HepG2 (cell line): ENCODE data around the gene CCL27. TPM values are rescaled to one million over a fixed set of nuclear protein-coding genes. Genes with fewer than 3 reads are reported as not detected.

Experiments
- ATAC-seq: fragments of 200-7000 bp; cut with Tn5 transposase; 3 replicates; pipeline ENCODE4 v1.9.1; 2020; ENCODE audit warnings: mild to moderate bottlenecking, moderate library complexity
- BruUV-seq: library from RNA; stranded (reverse); fragments of 400-500 nt; replicated peaks from 2 replicates; lab custom pipeline; 2021; lab: Mats Ljungman, UMichigan
- CTCF ChIA-PET: fragments of 300-600 bp; formaldehyde crosslinking; extraction: SDS; loops from one replicate; lab custom pipeline; 2021; ENCODE audit warnings: low total read pairs, inconsistent platforms, low intra/inter-chr PET ratio; lab: Yijun Ruan, JAX
- POLR2A ChIA-PET: fragments of 350-600 bp; sonication (Branson Sonifier 250); formaldehyde crosslinking; loops from one replicate; lab custom pipeline; 2020; ENCODE audit warnings: antibody characterized with exemption, inconsistent platforms; lab: Yijun Ruan, JAX
- DNase-seq: peaks from one replicate; pipeline ENCODE4 v3.0.0-alpha.2; 2015; ENCODE audit warnings: low spot score
- FAIRE-seq: peaks from 3 replicates; lab custom pipeline; 2011; peaks lifted over from hg19 to GRCh38; lab: Jason Lieb, UNC
- H2AFZ ChIP-seq: one replicate; pipeline ENCODE4 v1.6.1; 2011; ENCODE audit warnings: low read length, inconsistent platforms
- H3K27ac ChIP-seq: fragments of 300-600 bp; 3 replicates; pipeline ENCODE4 v1.8.0; 2011; ENCODE audit warnings: mixed run types, mild to moderate bottlenecking, mixed read lengths, low read length, inconsistent platforms; ENCODE audit not compliant: insufficient read depth; ENCODE audit errors: extremely low read length
- H3K27me3 ChIP-seq, 2 experiments: fragments of 200-600 bp in 1 of 2; 2 replicates in 1 of 2; 3 replicates in 1 of 2; pipeline versions ENCODE4 v1.6.0 to v1.8.0; 2011; ENCODE audit warnings: low read length in 2 of 2, mild to moderate bottlenecking in 2 of 2, moderate library complexity in 2 of 2, inconsistent platforms in 1 of 2; ENCODE audit not compliant: insufficient read depth in 2 of 2, control insufficient read depth in 1 of 2
- H3K36me3 ChIP-seq, 2 experiments: fragments of 200-600 bp in 1 of 2; replicated peaks in 1 of 2; 2 replicates in 1 of 2; 3 replicates in 1 of 2; pipeline versions ENCODE4 v1.5.1 to v1.8.0; 2011; ENCODE audit warnings: low read length in 2 of 2, inconsistent platforms in 1 of 2; ENCODE audit not compliant: insufficient read depth in 2 of 2, control insufficient read depth in 1 of 2
- H3K4me1 ChIP-seq: 2 replicates; pipeline ENCODE4 v1.5.1; 2012; ENCODE audit warnings: low read length, inconsistent platforms; ENCODE audit not compliant: insufficient read depth
- H3K4me2 ChIP-seq: 2 replicates; pipeline ENCODE4 v1.6.0; 2011; ENCODE audit warnings: low read depth, low read length, inconsistent platforms
- H3K4me3 ChIP-seq, 3 experiments: fragments of 200-600 bp in 1 of 3; sonication (generic), shearing (Covaris generic) in 1 of 3; replicated peaks in 1 of 3; 2 replicates each; pipeline ENCODE4 v1.5.1; 2011 to 2016; ENCODE audit warnings: low read length in 3 of 3, inconsistent platforms in 2 of 3, low read depth in 2 of 3, mild to moderate bottlenecking in 2 of 3, control low read depth in 1 of 3, mixed read lengths in 1 of 3; ENCODE audit not compliant: insufficient read depth in 1 of 3
- H3K79me2 ChIP-seq: one replicate; pipeline ENCODE4 v1.6.1; 2011; ENCODE audit warnings: low read length, inconsistent platforms; ENCODE audit not compliant: insufficient read depth
- H3K9ac ChIP-seq: 2 replicates; pipeline ENCODE4 v1.6.0; 2011; ENCODE audit warnings: mild to moderate bottlenecking, low read depth, low read length, inconsistent platforms; ENCODE audit not compliant: insufficient read depth
- H3K9me3 ChIP-seq: 2 replicates; pipeline ENCODE4 v1.5.1; 2012; ENCODE audit warnings: mild to moderate bottlenecking, low read length
- H4K20me1 ChIP-seq: 2 replicates; pipeline ENCODE4 v1.6.0; 2011; ENCODE audit warnings: inconsistent platforms, mild to moderate bottlenecking, low read length, moderate library complexity; ENCODE audit not compliant: insufficient read depth
- EEA1 ChIP-seq: sonication (generic); formaldehyde crosslinking; IDR thresholded peaks from 2 replicates; pipeline ENCODE4 v1.5.1; 2020; ENCODE audit warnings: mild to moderate bottlenecking, missing genetic modification reagents, borderline replicate concordance
- EED ChIP-seq: sonication (generic); formaldehyde crosslinking; IDR thresholded peaks from 2 replicates; pipeline ENCODE4 v1.5.0; 2020; ENCODE audit warnings: mild to moderate bottlenecking, missing genetic modification reagents
- HNF1A ChIP-seq, 2 experiments: sonication (generic) in 1 of 2; formaldehyde crosslinking in 1 of 2; IDR thresholded peaks; 2 replicates each; pipeline versions ENCODE4 v1.4.0 to v1.6.1; 2016 to 2020; ENCODE audit warnings: borderline replicate concordance in 1 of 2, low read depth in 1 of 2, mild to moderate bottlenecking in 1 of 2, missing genetic modification reagents in 1 of 2
- HNRNPK ChIP-seq: fragments of 200-400 bp; formaldehyde crosslinking; IDR thresholded peaks from 2 replicates; pipeline ENCODE4 v1.6.1; 2018; ENCODE audit warnings: low read length, low read depth, moderate library complexity, mild to moderate bottlenecking; ENCODE audit not compliant: poor library complexity, severe bottlenecking
- HOXA3 ChIP-seq: sonication (generic); formaldehyde crosslinking; IDR thresholded peaks from 2 replicates; pipeline ENCODE4 v1.5.0; 2020; ENCODE audit warnings: missing genetic modification reagents
- KAT8 ChIP-seq: IDR thresholded peaks from 2 replicates; pipeline ENCODE4 v1.6.1; 2016; ENCODE audit warnings: missing genetic modification reagents, missing compliant biosample characterization
- PCBP1 ChIP-seq: fragments of 200-400 bp; formaldehyde crosslinking; IDR thresholded peaks from 2 replicates; pipeline ENCODE4 v1.6.1; 2017; ENCODE audit warnings: mild to moderate bottlenecking, low read depth, low read length, borderline replicate concordance
- SCMH1 ChIP-seq: sonication (generic); formaldehyde crosslinking; IDR thresholded peaks from 2 replicates; pipeline ENCODE4 v1.9.0; 2021; ENCODE audit warnings: missing genetic modification reagents, mild to moderate bottlenecking, borderline replicate concordance
- ZBTB1 ChIP-seq: sonication (generic); formaldehyde crosslinking; IDR thresholded peaks from 2 replicates; pipeline ENCODE4 v1.4.0; 2020; ENCODE audit warnings: missing genetic modification reagents, borderline replicate concordance
- ZFAT ChIP-seq: sonication (generic); formaldehyde crosslinking; conservative IDR thresholded peaks from 2 replicates; pipeline ENCODE4 v1.8.1; 2023; ENCODE audit warnings: missing genetic modification reagents, inconsistent platforms
- ZNF552 ChIP-seq: sonication (generic); formaldehyde crosslinking; IDR thresholded peaks from 2 replicates; pipeline ENCODE4 v1.9.0; 2022; ENCODE audit warnings: missing genetic modification reagents, mild to moderate bottlenecking, borderline replicate concordance
- WGBS: methylation state at CpG from one replicate; pipeline ENCODE4 v1.1.6; 2017; ENCODE audit warnings: low lambda C conversion rate; 5-methylcytosine and 5-hydroxymethylcytosine counted together
- in situ Hi-C: cut with HindIII; loops from 2 replicates; pipeline ENCODE4 v1.10.0; 2017; ENCODE audit warnings: low pct_unique_long_range_greater_than_20kb; ENCODE audit not compliant: extremely low pct_ligation_motif_present
- intact Hi-C: fragments of 100-400 bp; cut with micrococcal nuclease; formaldehyde crosslinking; loops from one replicate; pipeline ENCODE4 v1.10.0; 2022; ENCODE audit not compliant: unreplicated experiment
- polyA plus RNA-seq, 8 experiments: library from polyadenylated mRNA; depleted of rRNA in 3 of 8; stranded (reverse) in 7 of 8; unstranded in 1 of 8; fragments of >200 nt; fragmentation: Illumina TruSeq in 4 of 8; extraction: Trizol in 4 of 8; gene quantifications; 2 replicates each; pipeline versions ENCODE4 v1.2.1 to v1.2.3, GENCODE V29; 2011 to 2016; ENCODE audit warnings: low read depth in 4 of 8, missing spikeins in 1 of 8, mixed read lengths in 1 of 8; ENCODE audit not compliant: insufficient read depth in 1 of 8
- total RNA-seq, 5 experiments: library from RNA; depleted of rRNA; stranded (reverse); fragments of >200 nt; fragmentation: Illumina TruSeq; extraction: Trizol; gene quantifications; 2 replicates each; pipeline ENCODE4 v1.2.3, GENCODE V29; 2016; ENCODE audit warnings: low read depth in 1 of 5
- TF ChIP-seq, protein P1 (sequence below): sonication (generic); formaldehyde crosslinking; IDR thresholded peaks from 2 replicates; pipeline ENCODE4 v1.5.0; 2020; ENCODE audit warnings: mild to moderate bottlenecking, low read depth, missing genetic modification reagents, borderline replicate concordance
- TF ChIP-seq, protein P2 (sequence below): sonication (generic); formaldehyde crosslinking; IDR thresholded peaks from 2 replicates; pipeline ENCODE4 v1.5.1; 2020; ENCODE audit warnings: mild to moderate bottlenecking, missing genetic modification reagents, moderate library complexity

CCL27 gene
- total and polyA plus RNA-seq, 2 of the 13 experiments (the other 11 are each of a cell fraction or from before 2014, with no cell fraction given): not detected

DNA sequence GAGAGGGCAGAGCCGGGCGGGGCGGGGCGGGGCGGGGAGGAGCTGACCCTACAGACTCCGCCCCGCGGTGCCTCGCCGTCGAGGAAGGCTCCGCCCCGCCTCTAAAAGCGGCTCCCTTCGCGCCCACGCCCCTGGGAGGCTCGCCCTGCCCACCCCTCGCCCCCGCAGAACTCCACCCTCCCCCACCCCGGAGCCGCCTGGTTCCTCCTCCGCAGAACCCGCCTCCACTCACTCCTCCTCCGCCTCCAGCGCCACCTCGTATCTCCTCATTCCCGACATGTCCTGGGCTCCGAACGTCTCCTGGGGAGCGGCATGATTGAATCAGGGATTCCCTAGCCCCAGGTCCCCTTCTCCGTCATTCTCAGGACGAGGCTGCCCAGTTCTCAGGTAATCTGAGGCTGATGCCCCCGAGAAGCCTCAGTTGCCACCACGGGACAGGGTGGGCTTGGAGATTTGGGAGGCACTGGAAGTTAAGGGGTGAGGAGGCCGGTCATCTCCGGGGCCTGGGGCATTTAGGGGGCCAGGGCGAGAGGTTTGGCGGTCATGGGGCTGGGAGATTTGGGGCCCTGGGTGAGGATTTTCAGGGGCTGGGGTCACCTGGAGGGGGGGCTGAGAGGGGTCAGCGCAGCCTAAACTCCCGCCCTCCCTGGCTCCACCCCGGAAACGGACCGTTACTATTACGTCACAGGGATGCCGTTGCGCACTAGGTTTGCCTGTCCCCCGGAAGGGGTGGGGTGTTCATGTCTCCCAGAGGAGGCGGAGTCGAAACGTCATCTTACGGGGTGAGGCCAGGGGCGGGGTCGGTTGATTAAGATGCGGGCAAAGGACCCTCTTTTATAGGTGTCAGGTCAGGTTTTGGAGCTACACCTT is 3.2 kb upstream of the CCL27 start:
- peak overlapping the region; percentile 66 to 79 (median 66) for H3K4me3 ChIP-seq
- H3K27me3 ChIP-seq: no peaks in the 10 kb centered on the region
- peaks cover 24% of the 10 kb centered on the region for H3K4me1 ChIP-seq
- peak overlapping the region; percentile 74 for H3K9ac ChIP-seq
- intact Hi-C loops (no loop called here), in situ Hi-C loops (no loop called here)
- no peaks in the 10 kb centered on the region for H3K79me2 ChIP-seq
- no peak overlapping the region for H2AFZ ChIP-seq
- WGBS: 8% methylated on average over 47 of the region's 55 CpGs
- H3K9me3 ChIP-seq: no peaks in the 10 kb centered on the region
- H4K20me1 ChIP-seq: no peaks in the 10 kb centered on the region
- peak; percentile 56 for DNase-seq
- peak overlapping the region; percentile 71 for H3K27ac ChIP-seq
- ChIA-PET POLR2A (interaction anchor here (0.6 to 4.9 kb wide), 11 partner anchors 9 to 53 kb away, joined by 3 to 40 read pairs (median 5); partner anchors contain the start of genes ARID3C, DCTN3, GALT and IL11RA), CTCF (interaction anchor here (2.0 to 3.3 kb wide), 3 partner anchors 19 to 53 kb away, joined by 6 to 22 read pairs (median 12); partner anchors contain the start of genes GALT and RPP25L)
- no peak for FAIRE-seq
- TSS peak; percentile 81 for BruUV-seq
- no peaks in the 10 kb centered on the region for H3K36me3 ChIP-seq
- peak overlapping the region; percentile 89 for H3K4me2 ChIP-seq
- peak; percentile 79 for ATAC-seq
- TF ChIP-seq ZBTB1: no peak
- peak; percentile 77 for TF ChIP-seq HOXA3 (CRISPR knock-in tag)
- TF ChIP-seq KAT8 (CRISPR knock-in tag): 0 out of 2 replicates have a peak, but pooled peaks have one; percentile 7
- TF ChIP-seq, protein P1, sequence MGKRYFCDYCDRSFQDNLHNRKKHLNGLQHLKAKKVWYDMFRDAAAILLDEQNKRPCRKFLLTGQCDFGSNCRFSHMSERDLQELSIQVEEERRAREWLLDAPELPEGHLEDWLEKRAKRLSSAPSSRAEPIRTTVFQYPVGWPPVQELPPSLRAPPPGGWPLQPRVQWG (CRISPR knock-in tag): no peak
- no peak for TF ChIP-seq SCMH1
- TF ChIP-seq EED (CRISPR knock-in tag): no peak
- no peak for TF ChIP-seq EEA1 (CRISPR knock-in tag)
- TF ChIP-seq PCBP1: 0 out of 2 replicates have a peak, but pooled peaks have one; percentile 34
- TF ChIP-seq, protein P2, sequence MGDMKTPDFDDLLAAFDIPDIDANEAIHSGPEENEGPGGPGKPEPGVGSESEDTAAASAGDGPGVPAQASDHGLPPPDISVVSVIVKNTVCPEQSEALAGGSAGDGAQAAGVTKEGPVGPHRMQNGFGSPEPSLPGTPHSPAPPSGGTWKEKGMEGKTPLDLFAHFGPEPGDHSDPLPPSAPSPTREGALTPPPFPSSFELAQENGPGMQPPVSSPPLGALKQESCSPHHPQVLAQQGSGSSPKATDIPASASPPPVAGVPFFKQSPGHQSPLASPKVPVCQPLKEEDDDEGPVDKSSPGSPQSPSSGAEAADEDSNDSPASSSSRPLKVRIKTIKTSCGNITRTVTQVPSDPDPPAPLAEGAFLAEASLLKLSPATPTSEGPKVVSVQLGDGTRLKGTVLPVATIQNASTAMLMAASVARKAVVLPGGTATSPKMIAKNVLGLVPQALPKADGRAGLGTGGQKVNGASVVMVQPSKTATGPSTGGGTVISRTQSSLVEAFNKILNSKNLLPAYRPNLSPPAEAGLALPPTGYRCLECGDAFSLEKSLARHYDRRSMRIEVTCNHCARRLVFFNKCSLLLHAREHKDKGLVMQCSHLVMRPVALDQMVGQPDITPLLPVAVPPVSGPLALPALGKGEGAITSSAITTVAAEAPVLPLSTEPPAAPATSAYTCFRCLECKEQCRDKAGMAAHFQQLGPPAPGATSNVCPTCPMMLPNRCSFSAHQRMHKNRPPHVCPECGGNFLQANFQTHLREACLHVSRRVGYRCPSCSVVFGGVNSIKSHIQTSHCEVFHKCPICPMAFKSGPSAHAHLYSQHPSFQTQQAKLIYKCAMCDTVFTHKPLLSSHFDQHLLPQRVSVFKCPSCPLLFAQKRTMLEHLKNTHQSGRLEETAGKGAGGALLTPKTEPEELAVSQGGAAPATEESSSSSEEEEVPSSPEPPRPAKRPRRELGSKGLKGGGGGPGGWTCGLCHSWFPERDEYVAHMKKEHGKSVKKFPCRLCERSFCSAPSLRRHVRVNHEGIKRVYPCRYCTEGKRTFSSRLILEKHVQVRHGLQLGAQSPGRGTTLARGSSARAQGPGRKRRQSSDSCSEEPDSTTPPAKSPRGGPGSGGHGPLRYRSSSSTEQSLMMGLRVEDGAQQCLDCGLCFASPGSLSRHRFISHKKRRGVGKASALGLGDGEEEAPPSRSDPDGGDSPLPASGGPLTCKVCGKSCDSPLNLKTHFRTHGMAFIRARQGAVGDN (CRISPR knock-in tag): peak; percentile 41; the same call in 1 of the 2 replicates
- TF ChIP-seq HNF1A (IDR thresholded peaks at IDR 0.05; ENCODE audit: low read depth): no peak
- TF ChIP-seq HNF1A (CRISPR knock-in tag; IDR thresholded peaks at IDR 0.05; ENCODE audit: borderline replicate concordance): no peak
- TF ChIP-seq ZNF552 (CRISPR knock-in tag): no peak
- TF ChIP-seq HNRNPK: peak; percentile 12
- TF ChIP-seq ZFAT (CRISPR knock-in tag): no peak
